Subcutaneous abdominal adipose tissue (tissue), 5 donors: Measurements from ENCODE around the gene SPTLC1.
"Not testable (repeated sequence)": the region's sequence is repeated elsewhere in the genome, so short reads cannot be mapped to it uniquely, and the experiment has no call there.

Source experiments
- H3K27ac ChIP-seq: one replicate; pipeline ENCODE4 v1.7.0; 2013; ENCODE audit warnings: low read depth, mild to moderate bottlenecking, inconsistent platforms, low read length, moderate library complexity
- H3K27me3 ChIP-seq, 5 donors: one replicate each; pipeline ENCODE4 v1.7.0; 2013; ENCODE audit warnings: low read length in 5 of 5, inconsistent platforms in 1 of 5; ENCODE audit not compliant: control insufficient read depth in 5 of 5, insufficient read depth in 4 of 5
- H3K36me3 ChIP-seq, 5 donors: one replicate each; pipeline ENCODE4 v1.7.0; 2013; ENCODE audit warnings: low read length in 5 of 5; ENCODE audit not compliant: control insufficient read depth in 5 of 5, insufficient read depth in 5 of 5
- H3K4me1 ChIP-seq, 5 donors: one replicate each; pipeline ENCODE4 v1.7.0; 2013; ENCODE audit warnings: low read length in 5 of 5, mild to moderate bottlenecking in 3 of 5, moderate library complexity in 1 of 5; ENCODE audit not compliant: control insufficient read depth in 5 of 5, insufficient read depth in 5 of 5
- H3K4me3 ChIP-seq, 5 donors: one replicate each; pipeline ENCODE4 v1.7.0; 2013; ENCODE audit warnings: low read length in 5 of 5, low read depth in 1 of 5
- H3K9ac ChIP-seq, 5 donors: one replicate each; pipeline ENCODE4 v1.7.0; 2013; ENCODE audit warnings: low read length in 5 of 5, mild to moderate bottlenecking in 4 of 5, moderate library complexity in 3 of 5
- H3K9me3 ChIP-seq, 5 donors: one replicate each; pipeline ENCODE4 v1.7.0; 2013; ENCODE audit warnings: low read length in 5 of 5; ENCODE audit not compliant: control insufficient read depth in 5 of 5
- donor health status: healthy.
- donor health status: healthy.
- donor health status: healthy.
- donor health status: healthy.
- donor health status: healthy.

SPTLC1 gene

DNA sequence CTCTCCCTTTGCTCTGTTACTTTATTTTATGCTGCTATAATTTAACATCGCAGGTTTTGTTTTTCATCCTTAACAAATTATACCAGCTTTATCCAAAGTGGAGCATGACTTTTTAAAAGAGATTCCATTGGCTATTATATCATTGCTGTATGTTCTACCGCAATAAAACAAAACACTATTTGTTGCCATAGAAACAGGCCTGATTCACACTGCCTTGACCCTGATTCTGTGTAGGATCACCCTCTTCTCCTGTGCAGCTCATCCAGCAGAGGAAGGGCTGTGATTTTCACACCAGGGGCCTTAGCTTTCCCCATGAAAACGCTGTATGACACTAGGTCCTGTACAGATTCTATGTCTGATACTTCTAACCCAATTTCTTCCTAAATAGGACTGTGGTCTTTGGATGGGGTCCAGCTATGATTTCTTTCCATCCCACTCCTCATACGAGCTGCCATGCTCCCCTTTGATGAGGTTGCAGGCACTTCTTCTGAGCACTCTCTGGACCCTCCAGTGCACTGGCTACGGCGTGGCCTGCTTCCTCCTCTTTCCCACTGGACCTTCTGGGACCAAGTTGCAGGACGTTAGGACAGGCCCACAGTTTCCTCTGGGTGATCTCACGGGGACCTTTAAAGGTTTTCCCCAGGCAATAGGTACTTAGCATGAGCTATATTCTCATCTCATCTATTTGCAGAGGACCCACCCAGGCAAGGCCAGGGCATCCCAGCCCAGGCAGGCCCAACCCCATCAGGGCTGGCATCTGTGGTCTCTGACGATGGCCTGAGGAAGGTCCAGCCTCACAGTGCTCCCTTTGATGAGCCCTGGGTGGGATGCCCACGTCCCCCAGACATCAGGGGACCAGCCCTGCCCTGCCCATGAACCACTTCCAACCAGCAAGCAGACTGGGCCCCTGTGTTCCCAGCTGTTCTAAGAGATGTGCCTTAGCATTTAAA is 38.5 kb upstream of the SPTLC1 start:
- not testable (repeated sequence) for H3K9me3 ChIP-seq, H3K27me3 ChIP-seq, H3K27ac ChIP-seq, H3K9ac ChIP-seq, H3K4me1 ChIP-seq, H3K36me3 ChIP-seq, H3K4me3 ChIP-seq

- no peak overlapping the region for H3K9ac ChIP-seq
- H3K27me3 ChIP-seq, result peaks cover 0 to 6% (median 0%) of the 10 kb centered on the region in 5 donors
- no peak overlapping the region for H3K4me3 ChIP-seq
- no peaks in the 10 kb centered on the region for H3K9me3 ChIP-seq
- no peaks in the 10 kb centered on the region for H3K36me3 ChIP-seq
- no peak overlapping the region for H3K27ac ChIP-seq
- H3K4me1 ChIP-seq, result peaks cover 0 to 11% (median 9%) of the 10 kb centered on the region in 5 donors
Observed at GRCh38 chr9:92151691-92152393, 36.6 kb upstream of the SPTLC1 start.

DNA sequence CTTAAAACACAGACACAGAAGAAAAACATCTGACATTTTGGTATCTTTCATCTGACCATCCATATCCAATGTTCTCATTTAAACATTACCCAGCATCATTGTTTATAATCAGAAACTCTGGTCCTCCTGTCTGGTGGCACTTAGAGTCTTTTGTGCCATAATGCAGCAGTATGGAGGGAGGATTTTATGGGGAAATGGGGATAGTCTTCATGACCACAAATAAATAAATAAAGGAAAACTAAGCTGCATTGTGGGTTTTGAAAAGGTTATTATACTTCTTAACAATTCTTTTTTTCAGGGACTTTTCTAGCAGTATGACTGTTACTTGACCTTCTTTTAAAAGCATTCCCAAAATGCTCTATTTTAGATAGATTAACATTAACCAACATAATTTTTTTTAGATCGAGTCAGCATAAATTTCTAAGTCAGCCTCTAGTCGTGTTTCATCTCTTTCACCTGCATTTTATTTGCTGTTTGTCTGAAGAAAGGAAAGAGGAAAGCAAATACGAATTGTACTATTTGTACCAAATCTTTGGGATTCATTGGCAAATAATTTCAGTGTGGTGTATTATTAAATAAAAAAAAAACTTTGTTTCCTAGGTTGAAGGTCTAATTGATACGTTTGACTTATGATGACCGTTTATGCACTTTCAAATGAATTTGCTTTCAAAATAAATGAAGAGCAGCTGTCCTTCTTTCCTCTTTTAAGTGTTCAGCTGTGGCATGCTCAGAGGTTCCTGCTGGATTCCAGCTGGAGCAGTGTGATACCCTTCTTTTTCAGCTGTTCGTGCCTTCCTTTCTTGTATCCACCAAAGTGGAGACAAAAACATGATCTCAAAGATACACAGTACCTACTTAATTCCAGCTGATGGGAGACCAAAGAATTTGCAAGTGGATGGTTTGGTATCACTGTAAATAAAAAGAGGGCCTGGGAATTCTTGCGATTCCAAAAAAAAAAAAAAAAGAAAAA is 35.6 kb upstream of the SPTLC1 start:
- H3K27ac ChIP-seq, H3K36me3 ChIP-seq, H3K9me3 ChIP-seq, H3K4me3 ChIP-seq, H3K27me3 ChIP-seq, H3K9ac ChIP-seq: not testable (repeated sequence)
- peaks cover 0 to 16% (median 13%) of the 10 kb centered on the region in 5 donors for H3K4me1 ChIP-seq

DNA sequence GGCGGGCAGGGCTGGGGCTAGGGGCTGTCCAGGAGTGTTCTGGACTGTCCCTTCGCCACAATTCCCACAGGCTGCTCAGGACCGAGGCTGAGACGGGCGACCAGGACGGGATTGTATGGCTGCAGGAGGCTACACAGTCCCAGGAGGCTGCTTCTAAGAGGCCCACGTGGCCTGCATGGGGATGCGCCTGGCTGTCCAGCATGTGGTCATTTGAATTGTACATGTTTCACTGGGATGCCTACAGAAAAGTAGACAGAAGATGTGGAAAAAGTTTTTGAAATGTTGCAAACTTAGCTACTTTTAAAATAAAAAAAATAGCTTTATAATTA is 32.6 kb upstream of the SPTLC1 start:
- Histone ChIP-seq H3K9me3 (no peaks in the 10 kb centered on the region), H3K36me3 (no peaks in the 10 kb centered on the region), H3K27me3 (peaks cover 0 to 6% (median 0%) of the 10 kb centered on the region in 5 donors), H3K4me1 (peaks cover 0 to 16% (median 13%) of the 10 kb centered on the region in 5 donors), H3K27ac (no peak overlapping the region), H3K9ac (no peak overlapping the region), H3K4me3 (no peak overlapping the region)

GRCh38 chr9:92147030-92147851 is 32.0 kb upstream of the SPTLC1 start:
- H3K4me3 ChIP-seq, result peak overlapping the region in 4 of 5 donors; percentile 18 to 43 (median 34)
- H3K9ac ChIP-seq, result peak overlapping the region in 1 of 5 donors; percentile 49
- H3K4me1 ChIP-seq, result peaks cover 0 to 16% (median 13%) of the 10 kb centered on the region in 5 donors
- no peaks in the 10 kb centered on the region for H3K9me3 ChIP-seq
- no peak overlapping the region for H3K27ac ChIP-seq
- H3K36me3 ChIP-seq, result no peaks in the 10 kb centered on the region
- peaks cover 0 to 7% (median 1%) of the 10 kb centered on the region in 5 donors for H3K27me3 ChIP-seq

- H3K27ac ChIP-seq, result no peak overlapping the region
- H3K4me3 ChIP-seq, result no peak overlapping the region
- H3K4me1 ChIP-seq, result peaks cover 0 to 17% (median 13%) of the 10 kb centered on the region in 5 donors
- H3K9ac ChIP-seq, result no peak overlapping the region
- no peaks in the 10 kb centered on the region for H3K9me3 ChIP-seq
- H3K27me3 ChIP-seq, result peaks cover 1 to 13% (median 5%) of the 10 kb centered on the region in 5 donors
- H3K36me3 ChIP-seq, result no peaks in the 10 kb centered on the region
Observed at GRCh38 chr9:92146610-92147009, 31.4 kb upstream of the SPTLC1 start.

DNA sequence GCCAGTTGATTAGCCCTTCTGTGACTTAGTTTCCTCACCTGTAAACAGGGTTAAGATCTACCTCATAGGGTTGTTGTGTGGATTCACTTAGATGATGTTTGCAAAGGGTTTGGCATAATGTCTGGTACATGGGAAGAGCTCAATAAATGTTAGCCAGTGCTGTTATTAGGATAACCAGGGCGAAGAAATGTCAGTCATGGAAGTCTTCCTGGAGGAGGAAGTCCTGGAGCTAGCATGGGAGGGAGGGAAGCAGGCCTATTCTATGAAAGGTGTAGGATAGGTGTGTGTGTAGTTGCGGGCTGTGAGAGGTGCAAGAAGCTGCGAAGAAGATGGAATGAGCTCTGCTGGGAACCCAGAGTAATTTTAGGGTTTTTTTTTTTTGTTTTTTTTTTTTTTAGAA is 30.6 kb upstream of the SPTLC1 start:
- H3K27ac ChIP-seq, H3K36me3 ChIP-seq, H3K9me3 ChIP-seq, H3K9ac ChIP-seq, H3K4me3 ChIP-seq: not testable (repeated sequence)
- H3K4me1 ChIP-seq, result peaks cover 0 to 23% (median 16%) of the 10 kb centered on the region in 5 donors
- H3K27me3 ChIP-seq, result peaks cover 3 to 21% (median 9%) of the 10 kb centered on the region in 5 donors

- Histone ChIP-seq H3K9me3 (no peaks in the 10 kb centered on the region), H3K9ac (no peak overlapping the region), H3K4me1 (peaks cover 0 to 26% (median 20%) of the 10 kb centered on the region in 5 donors), H3K36me3 (no peaks in the 10 kb centered on the region), H3K27ac (no peak overlapping the region), H3K27me3 (peaks cover 7 to 32% (median 14%) of the 10 kb centered on the region in 5 donors), H3K4me3 (no peak overlapping the region)
Observed at GRCh38 chr9:92142329-92142728, 27.1 kb upstream of the SPTLC1 start.
